ENCODE results near the gene TOMM7. TPM values are rescaled to one million over a fixed set of nuclear protein-coding genes. Genes with fewer than 3 reads are reported as not detected.

The TOMM7 gene
- total and polyA plus RNA-seq, 10 of the 15 experiments (the other 5 are each of a cell fraction or from before 2014, with no cell fraction given): 151 to 1,497 (median 322) TPM

GRCh38 chr7:22787951-22788350, 34.7 kb downstream of the TOMM7 start:
- in situ Hi-C loops (cut with MboI) (no loop called here), intact Hi-C loops (cut with micrococcal nuclease; ENCODE audit: unreplicated experiment) (no loop called here)
- ATAC-seq (no peak), DNase-seq (ENCODE audit: low read depth, low spot score) (no peak), FAIRE-seq (no peak)
- H3K79me2 ChIP-seq (ENCODE audit: control insufficient read depth, insufficient read depth, low read length): no peaks in the 10 kb centered on the region
- no peaks in the 10 kb centered on the region for H3K27me3 ChIP-seq (replicated peaks in 1 of 2; ENCODE audit: control insufficient read depth in 2 of 2, insufficient read depth in 2 of 2, low read length in 1 of 2)
- no peak overlapping the region for H3K27ac ChIP-seq (ENCODE audit: control insufficient read depth, insufficient read depth)
- ChIA-PET RAD21 (ENCODE audit: unreplicated experiment) (no interaction called here), SMC1A (ENCODE audit: uncharacterized antibody, unreplicated experiment) (no interaction called here), POLR2A (interaction anchor here (0.6 kb wide), 1 partner anchor 179 kb away, joined by 4 read pairs; no protein-coding TSS in a partner anchor), CTCF (interaction anchor here (1.1 kb wide), 1 partner anchor 268 kb away, joined by 5 read pairs; no protein-coding TSS in a partner anchor)
- H3K9me3 ChIP-seq (replicated peaks; ENCODE audit: control insufficient read depth, insufficient read depth, low read length): no peaks in the 10 kb centered on the region
- TF ChIP-seq SMAD5 (IDR thresholded peaks at IDR 0.05; ENCODE audit: low read depth): no peak
- no peak for TF ChIP-seq CHD2 (IDR thresholded peaks at IDR 0.05; ENCODE audit: borderline replicate concordance, low read depth, low read length)
- no peak for TF ChIP-seq POLR2AphosphoS5 (IDR thresholded peaks at IDR 0.05; ENCODE audit: low read length)
- no peak for TF ChIP-seq FOS (IDR thresholded peaks at IDR 0.05; ENCODE audit: borderline replicate concordance, extremely low read depth, insufficient read length)
- TF ChIP-seq YY1 (IDR thresholded peaks at IDR 0.05; ENCODE audit: low read depth, low read length): no peak
- TF ChIP-seq HCFC1 (IDR thresholded peaks at IDR 0.05; ENCODE audit: low read length): no peak
- TF ChIP-seq, protein P1, sequence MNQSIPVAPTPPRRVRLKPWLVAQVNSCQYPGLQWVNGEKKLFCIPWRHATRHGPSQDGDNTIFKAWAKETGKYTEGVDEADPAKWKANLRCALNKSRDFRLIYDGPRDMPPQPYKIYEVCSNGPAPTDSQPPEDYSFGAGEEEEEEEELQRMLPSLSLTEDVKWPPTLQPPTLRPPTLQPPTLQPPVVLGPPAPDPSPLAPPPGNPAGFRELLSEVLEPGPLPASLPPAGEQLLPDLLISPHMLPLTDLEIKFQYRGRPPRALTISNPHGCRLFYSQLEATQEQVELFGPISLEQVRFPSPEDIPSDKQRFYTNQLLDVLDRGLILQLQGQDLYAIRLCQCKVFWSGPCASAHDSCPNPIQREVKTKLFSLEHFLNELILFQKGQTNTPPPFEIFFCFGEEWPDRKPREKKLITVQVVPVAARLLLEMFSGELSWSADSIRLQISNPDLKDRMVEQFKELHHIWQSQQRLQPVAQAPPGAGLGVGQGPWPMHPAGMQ (IDR thresholded peaks at IDR 0.05; ENCODE audit: borderline replicate concordance): no peak
- no peak for TF ChIP-seq POLR2AphosphoS2 (IDR thresholded peaks at IDR 0.05; ENCODE audit: low read depth, low read length)
- TF ChIP-seq ZSCAN29 (IDR thresholded peaks at IDR 0.05): no peak
- TF ChIP-seq MTA3 (IDR thresholded peaks at IDR 0.05; ENCODE audit: borderline replicate concordance, low read length): no peak
- TF ChIP-seq NBN (IDR thresholded peaks at IDR 0.05): no peak
- no peak for TF ChIP-seq NR2C1 (IDR thresholded peaks at IDR 0.05)
- TF ChIP-seq MEF2A (IDR thresholded peaks at IDR 0.05; ENCODE audit: insufficient read depth, low read depth, low read length): no peak
- no peak for TF ChIP-seq RFX5 (IDR thresholded peaks at IDR 0.05; ENCODE audit: low read depth, low read length)
- no peak for TF ChIP-seq ZBED1 (IDR thresholded peaks at IDR 0.05; ENCODE audit: borderline replicate concordance)
- no peak for TF ChIP-seq TBL1XR1 (IDR thresholded peaks at IDR 0.05; ENCODE audit: low read depth, low read length)
- no peak for TF ChIP-seq NFYA (IDR thresholded peaks at IDR 0.05; ENCODE audit: borderline replicate concordance, low read depth, low read length)
- no peak for TF ChIP-seq LARP7 (IDR thresholded peaks at IDR 0.05)
- no peak for TF ChIP-seq RCOR1 (conservative IDR thresholded peaks at IDR 0.05; ENCODE audit: low read depth, low read length)
- no peak for TF ChIP-seq SMARCA5 (IDR thresholded peaks at IDR 0.05)
- H3K9ac ChIP-seq (ENCODE audit: control insufficient read depth, insufficient read depth, low read length): no peak overlapping the region
- BruUV-seq (replicated peaks): no TSS peak
- H3K36me3 ChIP-seq (ENCODE audit: control insufficient read depth in 2 of 2, insufficient read depth in 2 of 2, low read length in 1 of 2): no peaks in the 10 kb centered on the region
- no peak overlapping the region for H3K4me2 ChIP-seq (ENCODE audit: control insufficient read depth, insufficient read depth)
- H3K4me3 ChIP-seq: no peak overlapping the region
- H3K4me1 ChIP-seq (ENCODE audit: control insufficient read depth, insufficient read depth, low read length): no peaks in the 10 kb centered on the region
- H4K20me1 ChIP-seq (ENCODE audit: control insufficient read depth, insufficient read depth): no peaks in the 10 kb centered on the region
- no peak overlapping the region for H2AFZ ChIP-seq (ENCODE audit: control insufficient read depth, low read depth, low read length)
